HL-60 (cell line): ENCODE measurements around the gene RCBTB2.

Experiments
- CTCF ChIP-seq: IDR thresholded peaks from one replicate; pipeline ENCODE4 v1.5.1; 2011; ENCODE audit warnings: low read length, control low read depth, inconsistent platforms; ENCODE audit not compliant: insufficient read depth
- TF ChIP-seq, protein P1 (sequence below): IDR thresholded peaks from 2 replicates; pipeline ENCODE4 v1.6.1; 2012; ENCODE audit warnings: low read depth; ENCODE audit not compliant: insufficient replicate concordance

DNA sequence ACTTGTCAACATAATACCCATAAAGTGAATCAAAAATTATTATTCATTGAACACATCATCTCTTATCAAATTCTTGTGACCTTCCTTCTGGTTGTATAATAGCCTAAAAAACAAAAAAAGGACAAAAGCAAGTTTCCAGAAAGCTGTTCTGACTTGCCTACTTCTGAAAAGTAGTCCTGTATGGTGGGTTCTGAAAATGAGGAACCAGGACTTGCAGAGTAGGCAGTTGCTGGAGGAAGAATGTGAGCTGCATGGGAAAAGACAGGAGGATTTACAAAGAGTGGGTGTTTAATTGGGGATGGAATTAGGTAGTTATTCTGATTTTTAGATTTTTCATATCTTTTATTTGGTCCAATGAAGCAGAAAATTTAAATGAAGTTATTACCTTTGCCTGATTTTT is 56.7 kb downstream of the RCBTB2 start:
- TF ChIP-seq CTCF = no peak
- TF ChIP-seq, protein P1, sequence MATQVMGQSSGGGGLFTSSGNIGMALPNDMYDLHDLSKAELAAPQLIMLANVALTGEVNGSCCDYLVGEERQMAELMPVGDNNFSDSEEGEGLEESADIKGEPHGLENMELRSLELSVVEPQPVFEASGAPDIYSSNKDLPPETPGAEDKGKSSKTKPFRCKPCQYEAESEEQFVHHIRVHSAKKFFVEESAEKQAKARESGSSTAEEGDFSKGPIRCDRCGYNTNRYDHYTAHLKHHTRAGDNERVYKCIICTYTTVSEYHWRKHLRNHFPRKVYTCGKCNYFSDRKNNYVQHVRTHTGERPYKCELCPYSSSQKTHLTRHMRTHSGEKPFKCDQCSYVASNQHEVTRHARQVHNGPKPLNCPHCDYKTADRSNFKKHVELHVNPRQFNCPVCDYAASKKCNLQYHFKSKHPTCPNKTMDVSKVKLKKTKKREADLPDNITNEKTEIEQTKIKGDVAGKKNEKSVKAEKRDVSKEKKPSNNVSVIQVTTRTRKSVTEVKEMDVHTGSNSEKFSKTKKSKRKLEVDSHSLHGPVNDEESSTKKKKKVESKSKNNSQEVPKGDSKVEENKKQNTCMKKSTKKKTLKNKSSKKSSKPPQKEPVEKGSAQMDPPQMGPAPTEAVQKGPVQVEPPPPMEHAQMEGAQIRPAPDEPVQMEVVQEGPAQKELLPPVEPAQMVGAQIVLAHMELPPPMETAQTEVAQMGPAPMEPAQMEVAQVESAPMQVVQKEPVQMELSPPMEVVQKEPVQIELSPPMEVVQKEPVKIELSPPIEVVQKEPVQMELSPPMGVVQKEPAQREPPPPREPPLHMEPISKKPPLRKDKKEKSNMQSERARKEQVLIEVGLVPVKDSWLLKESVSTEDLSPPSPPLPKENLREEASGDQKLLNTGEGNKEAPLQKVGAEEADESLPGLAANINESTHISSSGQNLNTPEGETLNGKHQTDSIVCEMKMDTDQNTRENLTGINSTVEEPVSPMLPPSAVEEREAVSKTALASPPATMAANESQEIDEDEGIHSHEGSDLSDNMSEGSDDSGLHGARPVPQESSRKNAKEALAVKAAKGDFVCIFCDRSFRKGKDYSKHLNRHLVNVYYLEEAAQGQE = no peak
